COLO668 (cell line): ENCODE measurements around the gene MTRR.

Source experiments
- DNase-seq: peaks from one replicate; lab custom pipeline; 2025; ENCODE audit not compliant: unreplicated experiment; lab: John Stamatoyannopoulos, UW

The MTRR gene

DNA sequence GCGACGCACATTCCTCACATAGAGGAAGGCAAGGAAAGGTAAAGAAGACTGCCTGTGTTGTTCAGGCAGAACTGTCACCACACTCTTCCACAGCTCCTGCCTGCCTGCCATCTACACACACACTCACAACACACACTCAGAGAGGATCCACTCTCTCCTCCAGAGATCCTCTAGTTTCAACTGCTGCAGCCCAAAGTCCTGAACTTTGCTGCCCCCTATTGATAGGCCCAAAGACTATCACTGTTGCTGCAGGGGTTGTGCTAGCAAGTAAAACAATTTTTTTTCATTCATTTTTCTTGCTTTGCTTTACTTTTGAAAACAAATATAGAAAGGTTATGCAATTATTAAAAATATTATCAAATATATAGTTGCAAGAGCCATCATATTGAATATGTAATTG, 12.1 kb upstream of the MTRR start:
- DNase-seq: no peak

DNA sequence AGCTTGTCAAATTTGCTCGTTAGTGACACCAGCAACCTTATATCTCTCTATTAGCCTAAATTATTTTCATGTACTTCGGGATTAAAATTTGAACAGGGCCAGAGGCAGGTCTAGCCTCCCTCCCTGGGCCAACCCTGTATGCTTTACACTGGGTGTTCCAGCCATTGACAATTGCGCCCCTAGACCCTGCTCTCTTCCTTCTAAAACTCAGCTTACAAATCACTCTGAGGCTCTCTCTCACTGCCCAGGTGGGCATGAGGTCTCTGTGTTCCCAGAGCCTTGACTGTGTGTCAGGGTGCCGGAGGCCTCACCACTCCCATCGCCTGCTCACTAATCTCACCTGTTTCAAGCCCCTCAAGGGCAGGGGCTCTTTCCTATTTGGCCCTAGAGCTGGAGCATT, 11.6 kb upstream of the MTRR start:
- DNase-seq: no peak

DNA sequence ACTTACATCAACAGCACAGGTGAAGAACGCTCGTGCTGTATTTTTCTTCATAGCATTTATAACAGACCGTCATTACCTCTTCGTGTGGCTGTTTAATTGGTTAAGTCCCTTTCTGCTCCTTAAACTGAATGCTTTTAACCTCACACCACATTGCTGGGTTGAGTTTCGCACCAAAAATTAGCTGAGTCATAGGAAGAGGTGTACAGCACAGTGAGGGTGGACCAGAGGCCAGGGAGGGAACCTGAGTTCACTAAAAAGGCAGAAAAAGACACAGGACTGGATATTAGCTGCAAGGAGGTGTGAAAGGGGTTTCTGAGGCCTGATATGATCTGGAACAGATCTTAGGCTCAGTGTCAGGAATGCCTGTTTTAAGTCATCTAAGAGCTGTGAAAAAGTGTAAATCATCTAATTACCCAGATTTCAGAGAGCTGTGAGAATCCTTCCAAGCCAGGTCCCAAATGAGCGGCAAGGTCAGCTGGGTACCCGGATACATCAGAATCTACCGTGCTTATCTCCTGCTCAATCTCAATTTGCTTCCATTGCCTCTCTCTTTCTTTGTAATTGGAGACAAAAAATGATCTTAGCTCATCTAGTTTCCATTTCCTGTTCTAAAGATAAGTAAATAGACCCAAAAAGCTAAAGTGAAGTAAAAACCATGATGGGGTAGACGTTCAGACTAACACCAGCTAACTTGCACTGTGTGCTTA, 10.9 kb upstream of the MTRR start:
- DNase-seq: no peak

DNA sequence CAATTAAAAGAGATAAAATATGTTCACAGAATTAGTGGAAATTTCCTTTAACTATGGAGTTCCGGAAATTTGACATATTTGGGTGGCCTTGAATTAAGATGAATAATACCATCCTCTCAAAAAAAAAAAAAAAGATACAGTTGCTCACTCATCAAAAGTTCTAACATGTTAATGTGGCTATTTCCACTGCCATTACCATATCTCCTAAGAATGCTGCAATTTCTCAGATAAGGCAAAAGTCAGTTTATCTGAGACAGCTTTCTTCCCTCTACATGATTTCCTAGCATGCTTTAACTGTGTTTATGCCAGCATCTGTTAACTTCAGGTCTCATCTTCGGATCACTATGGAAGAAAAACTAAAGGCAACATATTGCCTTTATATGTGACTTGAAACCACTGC, 2.8 kb upstream of the MTRR start:
- DNase-seq: no peak

DNA sequence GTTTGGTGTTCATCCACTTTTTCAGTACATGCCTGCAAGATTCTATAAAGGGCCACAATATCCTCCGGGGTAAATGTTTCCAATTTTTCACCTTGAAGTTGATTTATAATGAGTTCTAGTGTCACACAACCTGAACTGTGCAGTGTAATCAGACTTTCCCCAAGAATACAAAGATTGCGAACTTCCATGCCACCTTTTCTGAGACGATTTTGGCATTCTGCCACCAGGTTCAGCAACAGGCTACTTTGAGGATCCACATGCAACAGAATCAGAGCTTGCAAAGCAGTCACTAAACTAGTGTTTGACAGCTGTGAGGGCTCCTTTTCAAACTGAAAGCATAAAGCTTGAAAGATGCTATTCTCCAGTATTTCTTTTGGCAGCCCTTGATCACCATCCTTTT, 1.7 kb upstream of the MTRR start:
- DNase-seq: no peak

DNA sequence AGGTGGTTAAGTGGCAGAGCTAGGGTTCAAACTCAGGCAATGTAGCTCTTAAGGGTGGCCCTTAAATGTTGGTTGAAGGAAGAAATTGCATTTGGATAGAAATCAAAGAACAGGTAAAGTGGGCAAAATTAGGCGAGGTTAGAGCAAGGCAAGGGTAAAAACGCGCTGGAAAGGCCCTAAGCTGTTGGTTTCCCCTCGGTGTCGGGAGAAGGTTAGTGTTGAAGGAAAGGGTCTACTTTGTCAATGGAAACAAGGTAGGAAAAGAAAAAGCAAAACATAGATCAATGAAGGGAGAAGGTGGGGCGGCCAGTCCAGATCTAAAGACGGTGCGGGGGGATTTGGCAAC, 548 bp upstream of the MTRR start:
- DNase-seq: no peak

DNA sequence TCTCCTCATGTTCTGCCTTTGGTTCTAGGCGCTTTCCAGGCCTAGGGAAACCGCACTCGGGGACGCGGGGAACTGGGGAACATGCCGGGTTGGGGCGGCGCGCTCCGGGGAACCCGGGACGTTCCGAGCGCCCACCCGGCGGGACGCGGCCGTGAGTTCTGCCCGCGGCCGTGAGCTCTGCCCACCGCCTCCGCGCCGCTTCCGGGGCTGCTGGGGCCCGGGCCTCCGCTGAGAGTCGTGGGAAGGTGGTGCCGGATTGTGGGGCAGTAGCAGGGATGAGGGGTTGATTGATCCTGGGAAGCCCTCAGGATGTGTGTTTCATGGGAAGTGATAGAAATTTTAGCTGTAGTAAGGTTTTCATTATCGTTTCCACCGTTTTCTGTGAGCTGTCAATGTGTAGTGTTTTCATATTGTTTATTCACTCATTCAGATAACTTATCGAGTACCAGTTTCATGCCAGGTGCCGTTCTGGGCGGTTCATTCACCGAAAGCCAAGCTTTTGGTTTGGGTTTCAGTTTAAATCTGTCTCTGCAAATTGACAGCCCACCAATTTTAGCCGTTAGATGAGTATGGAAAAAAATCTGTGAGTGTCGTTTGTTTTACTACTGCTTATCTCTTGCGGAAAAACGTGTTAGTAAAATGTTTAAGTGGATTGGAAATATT, 657 bp downstream of the MTRR start:
- DNase-seq: peak; percentile 56

DNA sequence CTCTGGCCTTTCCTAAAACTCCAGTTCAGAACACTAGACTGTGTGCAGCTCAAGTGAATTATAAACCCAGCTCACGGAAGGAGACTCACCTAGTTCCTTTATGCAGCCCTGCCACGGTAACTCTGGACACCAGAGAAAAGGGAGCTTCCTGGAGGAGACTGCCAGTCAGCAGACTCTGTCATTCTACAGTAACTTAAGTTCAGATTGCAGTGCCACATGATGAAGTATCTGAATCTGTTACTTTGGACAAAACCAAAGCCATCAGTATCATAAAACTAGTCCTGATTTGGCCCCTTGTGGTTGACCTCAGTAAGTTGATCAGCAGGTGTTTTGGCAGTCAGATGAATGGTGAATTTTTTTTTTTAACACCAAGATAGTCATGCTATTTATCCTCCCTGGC, 2.7 kb downstream of the MTRR start:
- no peak for DNase-seq

DNA sequence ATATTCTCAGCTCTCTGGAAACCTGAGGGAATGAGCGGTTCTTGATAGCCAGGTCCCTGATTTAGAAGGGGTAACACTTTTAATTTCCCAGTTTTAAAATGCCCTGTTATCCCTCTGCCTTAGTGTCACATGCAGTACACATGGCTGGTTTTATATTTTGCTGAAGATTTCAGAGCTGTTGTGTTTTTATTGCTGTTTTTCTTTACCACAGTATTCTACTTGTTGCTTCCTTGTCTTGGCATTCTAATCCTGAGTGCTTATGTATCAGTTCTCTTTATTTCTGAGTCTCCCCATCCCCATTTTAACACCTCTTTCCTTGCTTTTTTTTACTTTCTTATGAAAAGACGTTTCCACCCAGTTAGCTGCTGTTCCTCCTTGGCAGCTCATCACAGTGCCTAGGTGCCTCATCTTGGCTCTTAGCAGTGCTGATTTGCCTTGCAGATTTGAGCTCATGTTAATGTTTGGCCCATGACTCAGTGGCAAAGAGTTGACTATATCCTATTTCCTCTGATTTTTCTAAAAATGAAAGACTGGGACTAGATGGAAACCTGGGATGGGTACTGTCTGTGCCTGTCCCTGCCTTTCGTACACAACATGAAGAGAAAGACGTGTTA, 3.7 kb downstream of the MTRR start:
- no peak for DNase-seq

DNA sequence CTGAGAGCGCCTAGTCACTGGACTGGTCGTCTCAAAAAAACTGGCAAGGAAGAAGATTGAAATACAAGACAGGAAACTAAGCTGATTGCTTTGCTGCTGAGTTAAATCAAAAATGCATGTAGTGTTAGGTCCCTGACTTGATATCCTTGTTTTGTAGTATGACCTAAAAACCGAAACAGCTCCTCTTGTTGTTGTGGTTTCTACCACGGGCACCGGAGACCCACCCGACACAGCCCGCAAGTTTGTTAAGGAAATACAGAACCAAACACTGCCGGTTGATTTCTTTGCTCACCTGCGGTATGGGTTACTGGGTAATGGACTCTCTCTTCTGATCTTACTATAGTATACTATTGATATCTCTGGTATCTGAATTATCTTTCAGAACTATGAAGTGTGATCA, 4.3 kb downstream of the MTRR start:
- no peak for DNase-seq

DNA sequence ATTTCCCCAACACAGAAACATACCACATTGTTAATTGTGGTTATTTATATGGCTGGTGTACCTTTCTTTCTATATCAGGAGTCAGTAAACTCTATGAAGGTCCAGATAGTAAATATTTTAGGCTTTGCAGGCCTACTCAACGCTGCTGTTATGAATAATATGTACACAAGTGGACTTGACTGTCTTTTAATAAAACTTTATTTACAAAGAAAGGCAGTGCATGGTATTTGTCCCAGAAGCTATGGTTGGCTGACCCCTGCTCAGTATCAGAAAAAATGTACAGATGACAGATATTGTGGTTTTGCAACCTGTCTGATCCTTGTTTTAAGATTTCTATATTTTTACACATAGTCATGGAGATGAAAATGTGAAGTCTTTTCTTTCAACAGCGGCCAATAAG, 5.7 kb downstream of the MTRR start:
- no peak for DNase-seq

DNA sequence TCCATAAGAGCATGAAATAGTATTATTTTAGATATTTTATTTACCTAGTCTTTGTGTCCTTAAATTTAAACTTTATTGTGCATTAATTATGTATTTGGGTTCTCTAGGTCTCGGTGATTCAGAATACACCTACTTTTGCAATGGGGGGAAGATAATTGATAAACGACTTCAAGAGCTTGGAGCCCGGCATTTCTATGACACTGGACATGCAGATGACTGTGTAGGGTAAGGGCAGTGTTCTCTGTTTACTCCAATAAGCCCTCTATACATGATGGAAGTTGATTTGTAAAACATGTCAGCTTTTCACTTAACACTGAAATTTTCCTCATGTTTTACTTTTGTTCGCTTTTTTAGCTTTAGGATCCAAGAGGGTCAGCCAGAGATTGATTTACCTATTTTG, 6.2 kb downstream of the MTRR start:
- no peak for DNase-seq

DNA sequence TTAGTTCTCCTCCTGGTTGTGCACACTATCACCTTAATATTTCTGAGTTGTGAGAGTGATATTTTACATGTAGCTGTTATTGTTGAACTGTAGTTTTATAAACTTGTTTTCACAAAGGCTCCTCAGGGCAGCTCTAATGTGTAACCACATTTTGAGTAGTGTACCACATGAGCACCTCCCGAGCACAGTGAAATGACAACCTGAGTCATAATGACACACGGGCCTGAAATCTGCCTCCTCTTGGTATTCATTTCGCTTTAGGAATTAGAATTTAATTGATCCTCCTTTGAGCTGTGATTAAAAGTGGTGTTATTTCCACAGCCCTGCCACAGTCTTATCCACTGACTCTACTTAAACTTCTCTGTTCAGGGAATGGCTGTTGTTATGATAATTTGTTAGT, 7.9 kb downstream of the MTRR start:
- DNase-seq: no peak

DNA sequence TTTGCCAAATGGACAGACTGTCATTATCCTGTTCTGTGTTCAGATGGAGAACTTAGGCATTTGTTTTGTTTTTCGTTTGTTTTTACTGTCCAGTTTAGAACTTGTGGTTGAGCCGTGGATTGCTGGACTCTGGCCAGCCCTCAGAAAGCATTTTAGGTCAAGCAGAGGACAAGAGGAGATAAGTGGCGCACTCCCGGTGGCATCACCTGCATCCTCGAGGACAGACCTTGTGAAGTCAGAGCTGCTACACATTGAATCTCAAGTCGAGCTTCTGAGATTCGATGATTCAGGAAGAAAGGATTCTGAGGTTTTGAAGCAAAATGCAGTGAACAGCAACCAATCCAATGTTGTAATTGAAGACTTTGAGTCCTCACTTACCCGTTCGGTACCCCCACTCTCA, 8.9 kb downstream of the MTRR start:
- no peak for DNase-seq

DNA sequence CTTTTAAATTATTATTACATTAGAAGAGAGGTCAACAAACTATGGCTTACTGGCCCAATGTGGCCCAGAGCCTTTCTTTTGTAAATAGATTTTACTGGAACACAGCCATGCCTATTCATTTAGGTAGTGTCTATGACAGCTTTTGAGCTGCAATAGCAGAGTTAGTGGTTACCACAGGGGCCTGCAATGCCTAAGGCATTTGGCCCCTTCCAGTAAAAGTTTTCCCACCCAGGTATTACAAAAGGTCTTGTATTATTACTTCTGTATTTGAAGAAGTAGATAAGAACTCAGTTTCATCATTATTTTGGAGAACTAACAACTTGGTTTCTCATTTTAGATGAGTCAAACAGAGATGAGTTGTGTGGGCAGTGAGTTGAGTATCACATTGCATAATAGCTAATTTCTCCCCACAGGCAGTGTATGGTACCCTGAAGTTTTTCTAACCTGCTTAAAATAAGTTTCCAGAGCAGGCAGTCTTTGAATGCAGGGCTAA, 9.5 kb downstream of the MTRR start:
- DNase-seq: no peak

DNA sequence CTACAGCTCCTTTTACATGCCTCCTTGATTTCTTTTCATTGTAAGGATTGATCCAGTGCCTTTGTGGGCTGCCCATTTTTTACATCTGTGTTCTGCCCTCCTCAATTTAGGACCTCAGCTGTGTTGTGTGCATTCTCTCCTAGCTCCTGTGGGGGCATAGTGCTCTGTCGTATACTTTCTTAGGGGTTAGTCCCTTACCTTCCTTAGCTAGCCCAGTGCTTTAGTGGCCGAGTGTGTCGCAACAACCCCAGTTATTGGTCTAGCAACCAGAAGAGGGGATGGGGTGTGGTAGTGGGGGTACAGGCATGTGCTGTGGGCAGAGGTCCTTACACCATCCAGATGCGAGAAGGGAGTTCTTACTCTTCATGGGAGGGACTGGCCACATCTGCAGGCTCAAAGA, 12.1 kb downstream of the MTRR start:
- no peak for DNase-seq

DNA sequence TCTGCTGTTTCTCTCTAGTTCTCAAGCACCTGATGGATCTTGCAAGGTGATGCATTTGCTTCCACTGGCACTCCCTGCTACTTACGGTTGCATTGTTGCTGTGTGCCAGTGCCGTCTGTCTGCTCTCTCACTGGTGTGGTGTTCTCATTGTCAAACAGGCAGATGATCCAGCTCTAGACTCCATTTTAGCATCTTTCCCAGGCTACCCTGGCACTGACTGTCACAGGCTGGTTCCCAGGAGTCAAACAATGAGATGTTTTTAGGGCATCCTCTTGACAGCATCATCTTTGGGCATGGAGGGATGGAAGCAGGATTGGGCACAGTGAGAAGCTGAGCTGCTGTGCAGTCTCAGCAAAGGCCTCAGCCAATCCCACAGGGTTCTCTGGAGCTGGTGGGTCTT, 12.9 kb downstream of the MTRR start:
- no peak for DNase-seq

DNA sequence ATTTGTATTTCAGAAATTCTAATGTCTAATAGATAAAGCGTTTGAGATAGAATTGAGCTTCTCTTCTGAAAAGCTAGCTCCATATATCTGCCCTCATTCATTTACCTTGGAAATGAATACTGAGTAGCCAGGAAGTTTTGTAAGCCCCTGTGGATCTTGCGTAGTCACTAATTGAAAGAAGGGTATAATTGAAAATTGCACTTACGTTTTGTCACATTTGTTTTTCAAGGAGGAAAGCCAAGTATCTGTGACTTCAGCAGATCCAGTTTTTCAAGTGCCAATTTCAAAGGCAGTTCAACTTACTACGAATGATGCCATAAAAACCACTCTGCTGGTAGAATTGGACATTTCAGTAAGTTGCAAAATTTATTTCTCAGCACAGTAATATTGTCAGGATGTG, 14.0 kb downstream of the MTRR start:
- no peak for DNase-seq

DNA sequence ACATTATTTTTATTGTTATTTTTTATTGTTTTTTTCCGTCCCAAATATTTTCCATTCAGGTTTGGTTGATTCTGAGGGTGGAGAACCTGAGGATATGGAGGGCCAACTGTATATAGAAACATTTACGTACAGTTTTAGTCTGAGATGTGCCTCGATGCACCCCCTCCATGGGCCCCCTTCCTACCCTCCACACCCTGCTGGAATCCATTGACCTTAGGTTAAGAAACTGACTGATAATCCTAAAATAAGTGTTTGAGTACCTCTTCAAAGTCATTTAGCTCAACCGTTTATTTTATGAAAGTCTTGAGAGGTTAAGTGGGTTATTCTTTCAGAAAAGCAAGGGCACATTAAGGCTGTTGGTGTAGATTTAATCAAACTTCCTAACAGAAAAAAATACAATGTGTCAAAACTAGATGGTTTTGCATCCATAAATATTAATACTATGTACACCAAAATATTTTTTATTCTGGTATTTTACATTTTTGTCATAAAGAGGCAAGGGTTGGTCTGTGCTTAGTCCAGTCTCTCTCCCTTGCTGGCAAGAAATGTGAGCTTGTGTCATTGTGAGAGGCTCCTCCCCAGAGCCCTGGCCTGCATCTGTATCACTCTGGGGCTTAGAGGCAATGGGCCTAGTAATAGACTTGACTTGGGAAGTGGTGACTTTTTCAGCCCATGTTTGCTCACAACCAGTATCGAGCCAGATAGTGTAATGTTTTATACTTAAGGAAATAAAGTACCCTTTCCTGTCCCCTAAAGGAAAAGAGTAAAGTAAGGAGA, 15.7 kb downstream of the MTRR start:
- DNase-seq: no peak

DNA sequence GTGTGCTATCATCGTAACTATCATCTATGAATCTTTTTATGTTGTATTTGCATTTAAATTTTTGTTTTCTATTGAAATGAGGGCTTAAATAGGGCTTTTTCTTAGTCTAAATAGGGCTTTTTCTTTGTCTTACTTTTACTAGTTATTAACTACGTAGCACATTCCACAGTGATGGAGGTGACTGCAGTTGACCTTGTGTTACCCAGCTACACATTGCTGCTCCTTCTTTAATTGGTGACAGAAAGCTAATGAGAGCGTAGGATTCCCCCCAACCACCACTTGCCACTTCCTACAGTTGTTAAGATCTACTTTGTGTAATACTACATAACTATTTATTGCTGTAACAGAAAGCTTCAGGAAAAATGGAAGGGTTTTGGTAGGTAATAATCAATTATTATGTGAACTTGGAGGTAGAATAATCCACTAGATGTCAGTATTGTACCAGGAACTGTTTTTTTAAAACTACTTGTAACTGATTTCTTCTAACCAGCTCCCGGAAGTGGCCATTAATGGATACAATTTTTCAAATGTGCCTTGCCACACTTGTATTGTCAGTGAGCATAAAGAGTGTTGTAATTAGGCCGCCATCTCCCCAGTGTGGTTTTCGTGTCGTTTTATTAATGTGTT, 18.0 kb downstream of the MTRR start:
- no peak for DNase-seq

DNA sequence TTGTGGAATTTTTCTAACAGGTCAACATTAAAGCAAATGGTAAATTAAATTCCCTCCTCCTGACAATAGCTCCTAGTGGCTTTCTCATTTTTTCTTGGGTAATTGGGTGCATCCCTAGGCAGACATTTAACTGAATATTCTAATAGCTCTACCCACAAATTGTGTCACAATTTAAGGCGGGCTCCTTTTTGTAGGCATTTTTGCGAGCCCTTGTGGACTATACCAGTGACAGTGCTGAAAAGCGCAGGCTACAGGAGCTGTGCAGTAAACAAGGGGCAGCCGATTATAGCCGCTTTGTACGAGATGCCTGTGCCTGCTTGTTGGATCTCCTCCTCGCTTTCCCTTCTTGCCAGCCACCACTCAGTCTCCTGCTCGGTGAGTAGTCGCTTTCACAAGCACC, 20.0 kb downstream of the MTRR start:
- DNase-seq: no peak
